Neural progenitor cell (in vitro differentiated cells): ENCODE measurements around the gene MAPK8. TPM values are rescaled to one million over a fixed set of nuclear protein-coding genes. Genes with fewer than 3 reads are reported as not detected.

Experiments used
- DNase-seq: peaks from one replicate; pipeline ENCODE4 v3.0.0-alpha.2; 2016; ENCODE audit warnings: low spot score
- H2AFZ ChIP-seq: fragments of 200-600 bp; sonication (generic); replicated peaks from 2 replicates; pipeline ENCODE4 v1.6.1; 2016; ENCODE audit warnings: antibody characterized with exemption
- H3F3A ChIP-seq: fragments of 200-600 bp; sonication (generic); 2 replicates; pipeline ENCODE4 v1.6.1; 2016; ENCODE audit warnings: antibody characterized with exemption, low read depth
- H3K27ac ChIP-seq: fragments of 200-600 bp; sonication (generic); 2 replicates; pipeline ENCODE4 v1.5.1; 2016; ENCODE audit warnings: mild to moderate bottlenecking
- H3K27me3 ChIP-seq: fragments of 200-600 bp; sonication (generic); 2 replicates; pipeline ENCODE4 v1.6.1; 2016; ENCODE audit warnings: mild to moderate bottlenecking, moderate library complexity
- H3K36me3 ChIP-seq: fragments of 200-600 bp; sonication (generic); 2 replicates; pipeline ENCODE4 v1.5.1; 2016
- H3K4me1 ChIP-seq: fragments of 200-600 bp; sonication (generic); 2 replicates; pipeline ENCODE4 v1.6.1; 2016; ENCODE audit warnings: mixed run types
- H3K4me2 ChIP-seq: fragments of 200-600 bp; sonication (generic); 2 replicates; pipeline ENCODE4 v1.6.1; 2016
- H3K4me3 ChIP-seq: fragments of 200-600 bp; sonication (generic); 2 replicates; pipeline ENCODE4 v1.5.1; 2016
- H3K79me2 ChIP-seq: fragments of 200-600 bp; sonication (generic); 2 replicates; pipeline ENCODE4 v1.6.1; 2016; ENCODE audit warnings: low read depth
- H3K9ac ChIP-seq: fragments of 200-600 bp; sonication (generic); 2 replicates; pipeline ENCODE4 v1.6.1; 2016
- H3K9me3 ChIP-seq: fragments of 200-600 bp; sonication (generic); 2 replicates; pipeline ENCODE4 v1.5.1; 2016; ENCODE audit warnings: low read depth
- H4K20me1 ChIP-seq: fragments of 200-600 bp; sonication (generic); 2 replicates; pipeline ENCODE4 v1.6.1; 2016; ENCODE audit warnings: low read depth
- H3K27ac Mint-ChIP-seq: 3 replicates; pipeline ENCODE4 v1.8.0; 2021; ENCODE audit warnings: mixed read lengths
- H3K27me3 Mint-ChIP-seq: 2 replicates; pipeline ENCODE4 v1.8.0; 2022; ENCODE audit warnings: low read depth, mild to moderate bottlenecking, inconsistent platforms, moderate library complexity, mixed read lengths; ENCODE audit not compliant: insufficient read depth
- H3K36me3 Mint-ChIP-seq: 3 replicates; pipeline ENCODE4 v1.8.0; 2021; ENCODE audit warnings: mixed read lengths
- H3K4me1 Mint-ChIP-seq: 3 replicates; pipeline ENCODE4 v1.8.0; 2021; ENCODE audit warnings: mixed read lengths
- H3K4me3 Mint-ChIP-seq: 3 replicates; pipeline ENCODE4 v1.8.0; 2021; ENCODE audit warnings: mild to moderate bottlenecking, moderate library complexity, mixed read lengths
- H3K9me3 Mint-ChIP-seq: 3 replicates; pipeline ENCODE4 v1.8.0; 2020; ENCODE audit warnings: mixed read lengths
- CTCF ChIP-seq: fragments of 200-600 bp; sonication (generic); IDR thresholded peaks from 2 replicates; pipeline ENCODE4 v1.5.1; 2017; ENCODE audit warnings: antibody characterized with exemption, mild to moderate bottlenecking
- EZH2 ChIP-seq: fragments of 200-600 bp; sonication (generic); IDR thresholded peaks from 2 replicates; pipeline ENCODE4 v1.6.1; 2017; ENCODE audit warnings: antibody characterized with exemption, mild to moderate bottlenecking, moderate library complexity
- EZH2phosphoT487 ChIP-seq: fragments of 200-600 bp; sonication (generic); IDR thresholded peaks from 2 replicates; pipeline ENCODE4 v1.6.1; 2017; ENCODE audit warnings: antibody characterized with exemption
- total RNA-seq: library from RNA; depleted of rRNA; stranded (reverse); fragments of >200 nt; gene quantifications from 2 replicates; pipeline ENCODE4 v1.2.3, GENCODE V29; 2015; ENCODE audit warnings: low replicate concordance

Gene MAPK8
- total RNA-seq, 1 donor from 2014 or later: 166 TPM

GRCh38 chr10:48369501-48369900 lies 63.0 kb downstream of the MAPK8 start:
- Histone ChIP-seq H4K20me1 (no peaks in the 10 kb centered on the region), H3K9me3 (no peaks in the 10 kb centered on the region), H2AFZ (no peak overlapping the region), H3K4me1 (peaks cover 3% of the 10 kb centered on the region), H3F3A (no peaks in the 10 kb centered on the region), H3K27ac (no peak overlapping the region), H3K4me2 (no peak overlapping the region), H3K79me2 (peaks cover 71% of the 10 kb centered on the region), H3K4me3 (no peak overlapping the region), H3K27me3 (no peaks in the 10 kb centered on the region), H3K36me3 (no peaks in the 10 kb centered on the region), H3K9ac (no peak overlapping the region)
- no peaks in the 10 kb centered on the region for H3K4me1 Mint-ChIP-seq
- no peak overlapping the region for H3K27ac Mint-ChIP-seq
- peaks cover 13% of the 10 kb centered on the region for H3K36me3 Mint-ChIP-seq
- TF ChIP-seq EZH2 (no peak), EZH2phosphoT487 (no peak), CTCF (no peak)
- H3K9me3 Mint-ChIP-seq: peaks cover 35% of the 10 kb centered on the region
- no peaks in the 10 kb centered on the region for H3K27me3 Mint-ChIP-seq
- no peak overlapping the region for H3K4me3 Mint-ChIP-seq
- no peak for DNase-seq

- TF ChIP-seq EZH2phosphoT487 (no peak), CTCF (no peak), EZH2 (no peak)
- H3K36me3 ChIP-seq: peaks cover 4% of the 10 kb centered on the region
- H3K4me1 ChIP-seq: no peaks in the 10 kb centered on the region
- H3K27me3 Mint-ChIP-seq: no peaks in the 10 kb centered on the region
- H3K27me3 ChIP-seq: no peaks in the 10 kb centered on the region
- H4K20me1 ChIP-seq: no peaks in the 10 kb centered on the region
- DNase-seq: no peak
- no peaks in the 10 kb centered on the region for H3K4me1 Mint-ChIP-seq
- H2AFZ ChIP-seq: no peak overlapping the region
- peaks cover 6% of the 10 kb centered on the region for H3K9me3 ChIP-seq
- no peak overlapping the region for H3K27ac ChIP-seq
- no peak overlapping the region for H3K4me2 ChIP-seq
- no peak overlapping the region for H3K4me3 Mint-ChIP-seq
- peaks cover 27% of the 10 kb centered on the region for H3K36me3 Mint-ChIP-seq
- no peaks in the 10 kb centered on the region for H3F3A ChIP-seq
- peaks cover 63% of the 10 kb centered on the region for H3K9me3 Mint-ChIP-seq
- H3K27ac Mint-ChIP-seq: no peak overlapping the region
- H3K79me2 ChIP-seq: peaks cover 30% of the 10 kb centered on the region
- no peak overlapping the region for H3K4me3 ChIP-seq
- no peak overlapping the region for H3K9ac ChIP-seq
Observed at GRCh38 chr10:48377751-48378530, 71.5 kb downstream of the MAPK8 start.

- H3K4me1 Mint-ChIP-seq: no peaks in the 10 kb centered on the region
- H3K27ac Mint-ChIP-seq: no peak overlapping the region
- no peaks in the 10 kb centered on the region for H4K20me1 ChIP-seq
- H2AFZ ChIP-seq: no peak overlapping the region
- H3K9me3 ChIP-seq: peaks cover 6% of the 10 kb centered on the region
- TF ChIP-seq EZH2phosphoT487: no peak
- TF ChIP-seq CTCF: no peak
- no peak for TF ChIP-seq EZH2
- peaks cover 33% of the 10 kb centered on the region for H3K79me2 ChIP-seq
- H3K4me3 ChIP-seq: no peak overlapping the region
- no peak overlapping the region for H3K27ac ChIP-seq
- no peaks in the 10 kb centered on the region for H3F3A ChIP-seq
- no peak for DNase-seq
- H3K36me3 ChIP-seq: peaks cover 4% of the 10 kb centered on the region
- H3K4me3 Mint-ChIP-seq: no peak overlapping the region
- no peak overlapping the region for H3K4me2 ChIP-seq
- H3K36me3 Mint-ChIP-seq: peaks cover 28% of the 10 kb centered on the region
- peaks cover 58% of the 10 kb centered on the region for H3K9me3 Mint-ChIP-seq
- H3K27me3 ChIP-seq: no peaks in the 10 kb centered on the region
- no peaks in the 10 kb centered on the region for H3K4me1 ChIP-seq
- no peaks in the 10 kb centered on the region for H3K27me3 Mint-ChIP-seq
- H3K9ac ChIP-seq: no peak overlapping the region
Observed at GRCh38 chr10:48378675-48379074, 72.2 kb downstream of the MAPK8 start.
